ENCODE measurements around the gene SPATA31E1.

- no peak for TF ChIP-seq POLR2A (IDR thresholded peaks at IDR 0.05; ENCODE audit: low read length)
- TF ChIP-seq GATA1 (IDR thresholded peaks at IDR 0.05; ENCODE audit: low read depth, low read length): no peak
These were observed 21.3 kb upstream of the SPATA31E1 start for GRCh38 chr9:87861332-87861731.

All from erythroblast (primary cell).